Sigmoid colon (tissue), 7 donors: Measurements from ENCODE around the gene CCL4L2. TPM values are rescaled to one million over a fixed set of nuclear protein-coding genes. Genes with fewer than 3 reads are reported as not detected.
"Not testable (repeated sequence)": the region's sequence is repeated elsewhere in the genome, so short reads cannot be mapped to it uniquely, and the experiment has no call there.

ENCODE experiments used
- DNase-seq: peaks from one replicate; pipeline ENCODE4 v3.0.0-alpha.2; 2019
- H3K27ac ChIP-seq, 4 donors: fragments of 200-600 bp; sonication (generic); one replicate each; pipeline ENCODE4 v1.5.1; 2016 to 2019; ENCODE audit warnings: mild to moderate bottlenecking in 1 of 4
- H3K27me3 ChIP-seq, 3 donors: fragments of 200-600 bp; sonication (generic); one replicate each; pipeline ENCODE4 v1.5.1; 2019; ENCODE audit warnings: mild to moderate bottlenecking in 1 of 3
- H3K36me3 ChIP-seq, 4 donors: fragments of 200-600 bp; sonication (generic); one replicate each; pipeline ENCODE4 v1.5.1; 2016 to 2019
- H3K4me1 ChIP-seq, 4 donors: fragments of 200-600 bp; sonication (generic); one replicate each; pipeline ENCODE4 v1.5.1; 2017 to 2019
- H3K4me3 ChIP-seq, 4 donors: fragments of 200-600 bp; sonication (generic); one replicate each; pipeline ENCODE4 v1.5.1; 2017 to 2019; ENCODE audit warnings: mild to moderate bottlenecking in 2 of 4, moderate library complexity in 1 of 4
- H3K9me3 ChIP-seq, 4 donors: fragments of 200-600 bp in 3 of 4; sonication (generic) in 3 of 4; one replicate each; pipeline versions ENCODE4 v1.5.1 to v1.6.1; 2013 to 2019
- EP300 ChIP-seq, 4 donors: sonication (generic); formaldehyde crosslinking; IDR thresholded peaks; one replicate each; pipeline ENCODE4 v1.6.1; 2017; ENCODE audit warnings: antibody characterized with exemption in 4 of 4
- POLR2A ChIP-seq, 2 donors: fragments of 450-650 bp; IDR thresholded peaks; one replicate each; pipeline ENCODE4 v1.6.1; 2016; ENCODE audit warnings: antibody characterized with exemption in 2 of 2, mild to moderate bottlenecking in 2 of 2, moderate library complexity in 2 of 2
- POLR2AphosphoS5 ChIP-seq, 4 donors: sonication (generic); formaldehyde crosslinking; IDR thresholded peaks; one replicate each; pipeline ENCODE4 v1.6.1; 2017; ENCODE audit warnings: antibody characterized with exemption in 4 of 4
- WGBS, 2 donors: extraction: QIAGEN DNeasy Blood & Tissue Kit; methylation state at CpG; one replicate each; pipeline ENCODE4 v1.1.7; 2013; 5-methylcytosine and 5-hydroxymethylcytosine counted together
- intact Hi-C: fragments of 100-400 bp; cut with DNase I; formaldehyde crosslinking; loops from one replicate; pipeline ENCODE4 v1.15.1; 2023
- polyA plus RNA-seq, 3 donors: library from polyadenylated mRNA; stranded (reverse); fragments of 200-250 nt; gene quantifications; one replicate each; pipeline ENCODE4 v1.2.3, GENCODE V29; 2013
- total RNA-seq, 4 donors: library from RNA; depleted of rRNA; stranded (reverse); fragments of >200 nt; gene quantifications; one replicate each; pipeline ENCODE4 v1.1.0, GENCODE V29; 2016
- TF ChIP-seq, protein P1 (sequence below), 4 experiments: fragments of 450-650 bp in 3 of 4; fragments of 200-600 bp in 1 of 4; IDR thresholded peaks; one replicate each; pipeline ENCODE4 v1.5.1; 2016 to 2019; ENCODE audit warnings: antibody characterized with exemption in 4 of 4, mild to moderate bottlenecking in 3 of 4, moderate library complexity in 2 of 4
- donor health status: healthy with polysubstance abuse.
- donor health status: Bipolar disorder and iron deficiency.
- donor health status: healthy.

The CCL4L2 gene
- total and polyA plus RNA-seq, 7 donors, result 0.58 to 11.3 (median 3.9) TPM; not detected in 3

DNA sequence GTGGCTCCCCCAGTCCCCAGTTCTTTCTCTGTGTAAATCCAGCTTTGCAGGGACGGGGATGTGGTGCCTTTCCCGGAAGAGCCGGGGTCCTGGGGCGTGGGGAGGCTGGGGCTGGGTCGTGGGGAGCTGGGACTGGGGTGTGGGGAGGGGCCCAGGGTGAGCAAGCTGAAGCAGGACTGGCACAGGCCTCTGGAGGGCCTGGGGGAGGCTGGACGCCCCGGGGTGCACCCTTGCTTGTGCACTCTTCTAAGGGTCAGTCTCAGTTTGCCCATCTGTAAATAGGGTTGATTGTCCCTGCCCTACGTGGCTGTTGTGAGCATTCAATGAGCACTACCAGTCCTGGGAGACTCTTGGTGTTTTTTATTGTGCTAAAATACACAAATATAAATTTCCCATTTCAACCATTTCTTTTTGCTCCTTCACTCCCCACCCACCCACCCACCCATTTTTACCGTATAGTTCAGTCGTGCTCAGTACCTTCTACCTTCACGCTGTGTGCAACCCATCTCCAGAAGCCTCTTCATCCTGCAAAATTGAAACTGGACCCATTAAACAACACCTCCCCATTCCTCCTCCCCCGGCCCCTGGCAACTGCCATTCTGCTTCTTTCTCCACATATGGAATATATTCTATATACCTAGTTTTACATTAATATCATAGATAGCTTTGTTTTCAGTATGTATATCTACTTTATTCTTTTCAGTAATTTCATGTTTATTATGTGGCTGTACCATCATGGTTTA, 26.7 kb upstream of the CCL4L2 start:
- Histone ChIP-seq H3K27me3 (peaks cover 0 to 30% (median 29%) of the 10 kb centered on the region in 3 donors), H3K36me3 (no peaks in the 10 kb centered on the region), H3K4me1 (peaks cover 0 to 30% (median 15%) of the 10 kb centered on the region in 4 donors), H3K4me3 (peak overlapping the region in 3 of 4 donors; percentile 46 to 63 (median 59)), H3K9me3 (no peaks in the 10 kb centered on the region), H3K27ac (peak overlapping the region in 2 of 4 donors; percentile 50 to 73)
- 63 to 68% methylated on average over 12 of the region's 12 CpGs for WGBS, 2 donors
- TF ChIP-seq POLR2AphosphoS5 (IDR thresholded peaks at IDR 0.05), result no peak
- no peak for TF ChIP-seq POLR2A (IDR thresholded peaks at IDR 0.05)
- TF ChIP-seq EP300 (IDR thresholded peaks at IDR 0.05), result no peak
- TF ChIP-seq, protein P1, sequence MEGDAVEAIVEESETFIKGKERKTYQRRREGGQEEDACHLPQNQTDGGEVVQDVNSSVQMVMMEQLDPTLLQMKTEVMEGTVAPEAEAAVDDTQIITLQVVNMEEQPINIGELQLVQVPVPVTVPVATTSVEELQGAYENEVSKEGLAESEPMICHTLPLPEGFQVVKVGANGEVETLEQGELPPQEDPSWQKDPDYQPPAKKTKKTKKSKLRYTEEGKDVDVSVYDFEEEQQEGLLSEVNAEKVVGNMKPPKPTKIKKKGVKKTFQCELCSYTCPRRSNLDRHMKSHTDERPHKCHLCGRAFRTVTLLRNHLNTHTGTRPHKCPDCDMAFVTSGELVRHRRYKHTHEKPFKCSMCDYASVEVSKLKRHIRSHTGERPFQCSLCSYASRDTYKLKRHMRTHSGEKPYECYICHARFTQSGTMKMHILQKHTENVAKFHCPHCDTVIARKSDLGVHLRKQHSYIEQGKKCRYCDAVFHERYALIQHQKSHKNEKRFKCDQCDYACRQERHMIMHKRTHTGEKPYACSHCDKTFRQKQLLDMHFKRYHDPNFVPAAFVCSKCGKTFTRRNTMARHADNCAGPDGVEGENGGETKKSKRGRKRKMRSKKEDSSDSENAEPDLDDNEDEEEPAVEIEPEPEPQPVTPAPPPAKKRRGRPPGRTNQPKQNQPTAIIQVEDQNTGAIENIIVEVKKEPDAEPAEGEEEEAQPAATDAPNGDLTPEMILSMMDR (IDR thresholded peaks at IDR 0.05), result no peak
- intact Hi-C loops, result no loop called here
- DNase-seq, result no peak

DNA sequence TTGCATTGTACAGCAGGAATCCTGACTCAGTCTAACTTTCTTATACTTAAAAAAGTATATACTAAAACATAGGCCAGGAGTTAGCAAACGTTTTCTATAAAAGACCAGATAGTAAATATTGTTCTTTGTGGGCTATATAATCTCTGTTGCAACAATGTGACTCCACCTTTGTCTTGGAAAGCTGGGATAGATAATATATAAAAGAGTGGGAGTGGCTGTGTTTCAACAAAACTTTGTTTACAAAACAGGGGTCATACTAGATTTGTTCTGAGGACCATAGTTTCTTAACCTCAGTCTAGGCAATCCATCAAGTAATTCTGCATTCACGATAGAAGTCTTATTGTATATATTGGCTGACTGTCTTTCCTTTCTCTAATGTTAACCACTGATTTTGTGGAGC, 25.4 kb upstream of the CCL4L2 start:
- Histone ChIP-seq H3K4me1 (peaks cover 0 to 30% (median 15%) of the 10 kb centered on the region in 4 donors), H3K27me3 (peaks cover 0 to 30% (median 29%) of the 10 kb centered on the region in 3 donors), H3K36me3 (no peaks in the 10 kb centered on the region), H3K4me3 (no peak overlapping the region), H3K9me3 (no peaks in the 10 kb centered on the region), H3K27ac (no peak overlapping the region)
- no peak for DNase-seq
- no peak for TF ChIP-seq POLR2AphosphoS5 (IDR thresholded peaks at IDR 0.05)
- TF ChIP-seq, protein P1 (IDR thresholded peaks at IDR 0.05), result no peak
- TF ChIP-seq EP300 (IDR thresholded peaks at IDR 0.05), result no peak
- no peak for TF ChIP-seq POLR2A (IDR thresholded peaks at IDR 0.05)
- intact Hi-C loops, result no loop called here
- 7 to 51% methylated on average over 2 of the region's 2 CpGs for WGBS, 2 donors

- H3K36me3 ChIP-seq, H3K9me3 ChIP-seq, H3K27ac ChIP-seq, H3K4me3 ChIP-seq, DNase-seq, intact Hi-C loops: not testable (repeated sequence)
- WGBS, 2 donors, result 81 to 82% methylated on average over 13 of the region's 13 CpGs
- H3K27me3 ChIP-seq, result peaks cover 0 to 23% (median 17%) of the 10 kb centered on the region in 3 donors
- H3K4me1 ChIP-seq, result peaks cover 0 to 27% (median 15%) of the 10 kb centered on the region in 4 donors
Measured at GRCh38 chr17:36186810-36187763, 23.8 kb upstream of the CCL4L2 start.

GRCh38 chr17:36187943-36188665, 22.8 kb upstream of the CCL4L2 start:
- intact Hi-C loops, DNase-seq, H3K9me3 ChIP-seq, H3K36me3 ChIP-seq, H3K4me3 ChIP-seq: not testable (repeated sequence)
- H3K4me1 ChIP-seq, result peaks cover 0 to 17% (median 6%) of the 10 kb centered on the region in 4 donors
- H3K27me3 ChIP-seq, result peaks cover 0 to 13% (median 7%) of the 10 kb centered on the region in 3 donors
- 68 to 70% methylated on average over 5 of the region's 5 CpGs for WGBS, 2 donors
- peak overlapping the region in 1 of 4 donors; percentile 12 for H3K27ac ChIP-seq

DNA sequence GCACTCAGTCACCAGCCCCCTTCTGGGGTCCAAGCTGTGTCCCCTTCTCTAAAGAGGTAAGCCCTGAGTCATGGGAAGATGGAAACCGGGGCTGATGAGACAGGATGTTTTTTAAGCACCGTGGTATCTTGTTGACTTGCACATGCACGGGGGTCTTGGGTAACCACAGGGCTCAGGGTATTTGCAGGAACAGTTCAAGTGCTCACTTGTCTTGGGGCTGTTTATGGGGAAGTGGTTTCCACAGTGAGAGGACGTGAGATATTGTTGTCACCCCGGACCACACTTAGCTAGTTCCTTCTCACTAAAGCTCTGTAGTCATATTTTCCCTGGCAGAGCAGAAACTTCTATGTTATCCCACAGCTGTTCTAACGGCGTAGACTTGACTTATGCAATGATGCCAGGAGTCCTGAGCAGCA, 22.0 kb upstream of the CCL4L2 start:
- no peaks in the 10 kb centered on the region for H3K36me3 ChIP-seq
- no peak overlapping the region for H3K4me3 ChIP-seq
- DNase-seq, result no peak
- H3K9me3 ChIP-seq, result no peaks in the 10 kb centered on the region
- TF ChIP-seq, protein P1 (IDR thresholded peaks at IDR 0.05), result no peak
- TF ChIP-seq POLR2AphosphoS5 (IDR thresholded peaks at IDR 0.05), result peak in 1 of 4 donors; percentile 18
- H3K27me3 ChIP-seq, result peaks cover 0 to 5% (median 4%) of the 10 kb centered on the region in 3 donors
- intact Hi-C loops, result no loop called here
- peak overlapping the region in 1 of 4 donors; percentile 12 for H3K27ac ChIP-seq
- 30 to 65% methylated on average over 7 of the region's 7 CpGs for WGBS, 2 donors
- H3K4me1 ChIP-seq, result peaks cover 0 to 9% (median under 1%) of the 10 kb centered on the region in 4 donors

DNA sequence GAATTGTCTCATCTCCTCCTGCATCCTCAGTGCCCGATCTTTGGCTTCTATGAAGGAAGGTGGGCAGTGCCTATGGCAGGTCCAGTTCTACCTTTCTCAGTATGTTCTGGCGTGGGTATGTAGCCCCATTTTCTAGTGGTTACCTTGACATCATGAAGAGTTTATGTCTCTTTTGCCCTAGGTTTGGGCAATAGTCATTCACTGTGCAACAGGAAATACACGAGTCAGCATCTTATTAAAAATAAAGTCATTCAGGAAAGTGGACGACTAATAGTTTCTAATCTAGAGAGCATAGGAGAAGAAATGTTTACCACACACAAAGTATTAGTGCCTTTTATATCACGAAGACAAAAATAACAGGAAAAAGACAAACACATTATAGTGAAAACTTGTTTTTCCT, 20.9 kb upstream of the CCL4L2 start:
- 74 to 81% methylated on average over 5 of the region's 5 CpGs for WGBS, 2 donors
- intact Hi-C loops, H3K27me3 ChIP-seq, H3K9me3 ChIP-seq, H3K4me1 ChIP-seq, H3K36me3 ChIP-seq, DNase-seq, H3K4me3 ChIP-seq: not testable (repeated sequence)
- peak overlapping the region in 1 of 4 donors; percentile 2 for H3K27ac ChIP-seq

DNA sequence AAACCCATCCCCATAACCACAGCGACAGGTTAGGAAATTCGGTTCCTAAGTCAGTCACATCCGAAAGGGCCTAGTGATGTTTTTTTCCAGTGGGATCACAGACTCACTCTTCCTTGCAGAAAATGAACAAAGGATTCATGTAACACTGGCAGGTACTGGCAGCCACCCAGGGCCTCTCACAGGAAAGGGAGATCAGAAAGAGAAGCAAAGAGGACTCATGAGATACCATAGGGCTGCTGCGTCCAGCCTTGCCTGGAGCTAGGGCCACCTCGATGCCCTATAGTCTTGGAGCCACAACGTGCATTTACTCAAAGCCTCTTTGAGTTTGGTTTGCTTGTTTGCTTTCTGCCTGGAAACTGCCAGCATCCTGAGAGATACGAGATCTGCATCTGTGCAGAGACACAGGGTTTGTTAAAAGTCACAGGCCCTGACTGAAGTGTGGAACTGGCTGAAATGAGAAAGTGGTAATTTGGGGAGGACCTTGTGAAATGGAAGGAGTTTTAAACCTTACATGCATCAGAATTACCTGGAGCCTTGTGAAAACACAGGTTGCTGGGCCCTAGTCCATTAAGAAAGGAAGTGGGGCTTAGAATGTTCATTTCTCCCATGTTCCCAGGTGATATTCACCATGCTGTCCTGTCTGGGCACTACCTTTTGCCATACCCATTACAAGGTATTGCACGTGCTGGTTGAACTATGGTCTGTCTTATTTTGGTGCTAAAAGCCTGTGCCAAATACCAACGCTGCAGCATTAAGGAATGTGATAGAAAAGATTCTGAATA, 20.1 kb upstream of the CCL4L2 start:
- H3K36me3 ChIP-seq, DNase-seq, intact Hi-C loops, H3K4me3 ChIP-seq, H3K27me3 ChIP-seq, H3K4me1 ChIP-seq, H3K9me3 ChIP-seq: not testable (repeated sequence)
- H3K27ac ChIP-seq, result peak overlapping the region in 1 of 4 donors; percentile 2
- 80% methylated on average over 9 of the region's 9 CpGs for WGBS, 2 donors
